HG03064 (cell line): ENCODE results near the gene VSNL1.
A peak's percentile ranks its signal among the peaks of the same experiment; 100 is the strongest.

Source experiments
- ATAC-seq: cut with Tn5 transposase; IDR thresholded peaks from one replicate; pipeline ENCODE4 v1.9.1; 2021; ENCODE audit warnings: low read depth; ENCODE audit not compliant: unreplicated experiment

The VSNL1 gene

DNA sequence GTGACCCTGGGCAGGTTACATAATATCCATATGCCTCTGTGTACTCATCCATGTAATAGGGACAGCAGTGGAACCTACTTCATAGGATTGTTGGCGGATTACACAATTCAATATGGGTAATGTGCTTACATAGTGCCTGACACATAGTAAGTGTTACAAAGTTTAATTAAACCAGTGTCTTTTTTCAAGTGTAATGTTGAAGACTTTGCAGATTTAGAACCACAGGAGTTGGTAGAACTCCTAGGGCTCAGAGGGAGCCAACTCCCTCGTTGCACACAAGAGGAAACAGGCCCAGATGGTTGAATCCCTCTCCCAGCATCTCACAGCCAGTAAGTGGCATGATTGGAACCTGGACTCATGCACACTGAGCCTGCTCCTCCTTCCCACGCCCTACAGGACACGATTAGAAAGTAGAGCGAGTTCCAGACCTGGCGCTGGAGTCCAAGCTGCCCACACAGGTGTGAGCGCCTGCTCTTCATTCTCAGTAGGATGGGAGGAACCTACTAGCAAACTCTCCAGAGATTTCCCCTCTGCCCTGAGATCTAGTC lies 97.8 kb downstream of the VSNL1 start:
- ATAC-seq, result no peak

GRCh38 chr2:17640406-17640805 lies 99.9 kb downstream of the VSNL1 start:
- ATAC-seq, result no peak

GRCh38 chr2:17643031-17643615 lies 102.6 kb downstream of the VSNL1 start:
- no peak for ATAC-seq

- ATAC-seq, result no peak
These were observed 104.7 kb downstream of the VSNL1 start for GRCh38 chr2:17644997-17645720.

GRCh38 chr2:17646081-17646554 lies 105.6 kb downstream of the VSNL1 start:
- peak; percentile 86 for ATAC-seq

- no peak for ATAC-seq
These were observed 106.6 kb downstream of the VSNL1 start for GRCh38 chr2:17646838-17647701.

DNA sequence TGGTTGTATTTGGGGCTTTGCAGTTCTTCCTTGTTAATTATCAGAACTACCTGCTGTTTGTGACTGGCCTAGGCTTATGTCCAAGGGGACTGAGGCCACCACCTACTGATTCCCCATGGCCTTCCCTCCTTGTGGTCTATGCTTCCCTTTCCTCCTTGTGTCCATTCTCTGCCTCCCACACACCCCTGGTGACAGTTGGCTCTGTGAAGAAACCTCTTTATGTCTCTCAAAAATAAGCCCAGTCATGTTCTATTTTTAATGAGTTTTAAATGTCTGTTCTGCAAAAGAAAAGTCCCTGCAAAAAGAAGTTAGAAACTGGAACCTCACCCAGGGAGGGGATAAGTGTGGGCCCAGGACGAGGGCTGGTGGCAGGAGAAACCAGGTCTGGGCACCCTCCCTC lies 108.1 kb downstream of the VSNL1 start:
- ATAC-seq, result no peak

DNA sequence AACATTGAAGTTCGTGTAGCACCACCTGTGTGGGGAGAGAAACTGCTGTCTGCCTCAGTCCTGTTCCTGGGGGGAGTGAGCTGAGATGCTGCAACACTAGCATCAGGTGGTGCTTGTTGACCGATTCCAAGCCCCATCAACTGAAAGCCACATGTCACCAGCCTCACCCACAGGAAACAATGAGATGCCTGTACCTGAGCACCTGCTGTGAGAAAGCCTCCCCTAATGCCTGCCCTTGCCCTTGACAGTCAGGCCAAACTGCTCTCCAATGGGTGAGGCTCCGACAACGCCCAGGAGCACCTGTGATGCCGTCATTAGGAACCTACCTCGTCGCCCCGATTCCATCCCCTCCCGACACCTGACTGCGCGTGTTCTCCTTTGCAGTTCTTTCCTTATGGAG lies 108.5 kb downstream of the VSNL1 start:
- ATAC-seq, result no peak

DNA sequence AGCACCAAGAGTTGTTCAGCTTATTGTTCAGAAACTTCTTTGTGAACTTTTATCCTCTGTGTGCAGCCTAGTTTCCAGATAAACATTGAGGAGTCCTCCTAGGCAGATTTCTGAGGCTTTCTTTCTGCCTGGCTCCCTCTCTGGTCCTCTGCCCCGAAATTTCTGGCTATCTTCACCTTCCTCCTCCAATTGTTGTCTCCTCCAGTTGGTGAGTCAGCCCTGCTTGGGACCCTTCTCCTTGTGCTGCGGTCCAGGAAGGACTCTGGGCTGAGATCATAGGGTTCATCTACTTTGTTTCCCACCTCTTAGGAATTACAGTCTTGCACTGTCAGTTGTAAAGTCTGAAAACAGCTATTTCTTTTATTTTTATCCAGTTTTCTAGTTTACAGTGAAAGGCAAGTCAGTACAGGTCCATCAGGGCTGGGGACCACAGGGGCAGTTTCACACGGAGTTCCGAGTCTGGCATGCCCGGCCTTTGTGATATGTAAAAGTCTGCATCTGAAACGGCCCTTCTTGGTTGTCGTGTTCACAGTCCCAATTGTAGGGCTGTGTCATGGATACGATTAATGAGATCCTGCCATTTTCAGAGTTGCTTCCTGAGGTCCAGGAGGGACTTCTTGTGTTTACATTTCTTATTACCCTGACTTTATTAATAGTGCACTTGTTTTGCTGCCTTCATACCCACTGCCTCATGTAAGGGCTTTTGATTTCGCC lies 112.3 kb downstream of the VSNL1 start:
- ATAC-seq, result no peak

DNA sequence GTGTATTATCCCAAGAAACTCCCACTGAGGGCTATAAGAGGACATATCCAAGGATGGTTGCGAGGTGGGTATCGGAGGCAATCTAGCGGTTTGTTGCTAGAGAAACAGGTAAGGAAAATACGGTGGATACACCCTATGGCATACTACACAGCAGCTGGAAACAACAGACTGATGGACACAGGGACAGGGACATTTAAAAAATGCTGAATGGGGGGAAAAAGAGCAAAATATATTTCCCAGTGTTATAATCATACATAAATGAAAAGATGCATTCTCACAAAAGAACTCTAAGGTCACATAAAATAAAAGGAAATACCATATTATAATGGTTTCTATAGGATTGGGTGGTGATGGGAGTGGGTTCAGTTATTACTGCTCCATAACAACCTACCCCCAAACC lies 117.3 kb downstream of the VSNL1 start:
- no peak for ATAC-seq

DNA sequence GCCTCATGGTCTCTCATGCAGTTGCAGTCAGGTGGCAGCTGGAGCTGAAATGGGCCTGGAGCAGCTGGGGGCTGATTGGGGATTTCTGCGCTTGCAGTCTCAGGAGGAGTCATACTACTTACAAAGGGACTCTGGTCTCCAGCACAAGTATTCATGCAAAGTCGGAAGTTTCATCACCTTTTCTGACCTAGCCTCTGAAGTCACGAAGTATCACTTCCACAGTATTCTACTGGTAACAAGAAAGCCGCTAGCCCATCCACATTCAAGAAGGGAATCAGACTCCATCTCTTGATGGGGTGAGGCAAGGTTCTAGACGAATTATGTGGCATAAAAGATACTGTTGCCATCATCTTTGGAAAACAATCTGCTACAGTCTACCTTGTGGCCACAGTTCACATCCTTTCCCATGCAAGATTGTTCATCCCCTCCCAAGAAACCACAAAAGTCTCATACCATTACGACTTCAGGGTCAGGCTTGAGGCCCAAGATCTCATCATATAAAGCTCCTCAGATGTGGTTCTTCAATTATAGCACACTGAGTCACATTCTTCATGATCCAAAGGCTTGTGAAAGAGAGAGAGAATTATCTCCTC lies 117.9 kb downstream of the VSNL1 start:
- no peak for ATAC-seq

DNA sequence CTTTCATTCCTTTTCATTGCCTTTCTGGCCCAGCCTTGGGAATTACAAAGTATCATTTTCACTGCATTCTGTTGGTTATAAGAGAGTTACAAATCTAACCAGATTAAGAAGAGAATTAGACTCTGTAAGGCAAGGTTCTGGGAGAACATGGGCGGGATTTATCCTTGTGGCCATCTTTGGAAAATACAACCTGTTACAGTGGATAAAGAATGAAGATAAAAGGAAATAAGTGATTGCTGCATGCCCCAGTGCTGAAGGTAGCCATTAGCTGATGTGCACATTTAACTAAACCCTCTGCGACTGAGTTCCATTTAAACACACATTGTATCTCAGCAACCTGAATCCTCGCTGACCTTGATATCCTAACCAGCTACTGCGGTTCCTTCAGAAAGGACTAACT lies 119.7 kb downstream of the VSNL1 start:
- ATAC-seq, result no peak

DNA sequence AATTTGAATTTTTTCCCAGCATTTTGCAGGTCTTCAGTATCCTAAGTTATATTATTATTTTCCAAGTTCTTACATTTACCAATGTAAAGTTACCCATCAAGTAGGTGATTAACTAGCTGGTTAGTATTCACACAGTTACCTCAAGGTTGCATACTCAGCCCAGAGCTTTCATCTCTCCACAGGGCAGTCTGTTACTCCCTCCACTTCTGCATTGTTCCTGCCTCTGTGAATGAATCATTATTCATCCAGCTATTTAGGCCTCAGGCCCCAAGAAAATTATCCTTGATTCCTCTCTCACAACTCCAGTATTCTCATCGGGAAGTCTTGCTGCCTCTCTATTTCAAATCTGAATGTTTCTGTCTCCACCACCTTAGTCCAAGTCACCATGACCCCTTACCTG lies 121.0 kb downstream of the VSNL1 start:
- ATAC-seq, result no peak

DNA sequence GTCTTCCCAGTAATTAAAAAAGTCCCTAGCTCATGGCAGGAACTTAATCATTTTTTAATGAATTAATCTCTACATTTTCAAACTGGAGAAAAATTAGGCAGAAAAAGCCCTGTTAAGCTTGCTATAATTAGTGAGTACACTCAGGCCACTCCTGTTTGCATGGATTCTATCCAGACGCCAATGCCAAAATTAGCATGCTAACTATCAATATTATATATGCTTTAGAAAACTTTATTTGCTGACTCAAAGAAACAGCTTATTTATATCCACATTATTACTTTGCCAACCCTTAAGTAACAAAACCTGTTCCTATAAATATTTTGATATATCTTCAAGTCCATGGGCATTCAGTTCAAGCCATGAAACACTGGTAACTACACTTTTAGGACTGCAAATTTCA lies 122.2 kb downstream of the VSNL1 start:
- ATAC-seq, result no peak

- ATAC-seq, result no peak
These were observed 124.0 kb downstream of the VSNL1 start for GRCh38 chr2:17664534-17664933.

GRCh38 chr2:17667898-17668297 lies 127.4 kb downstream of the VSNL1 start:
- no peak for ATAC-seq

GRCh38 chr2:17672583-17673317 lies 132.3 kb downstream of the VSNL1 start:
- ATAC-seq, result no peak

GRCh38 chr2:17674817-17675216 lies 134.3 kb downstream of the VSNL1 start:
- no peak for ATAC-seq

DNA sequence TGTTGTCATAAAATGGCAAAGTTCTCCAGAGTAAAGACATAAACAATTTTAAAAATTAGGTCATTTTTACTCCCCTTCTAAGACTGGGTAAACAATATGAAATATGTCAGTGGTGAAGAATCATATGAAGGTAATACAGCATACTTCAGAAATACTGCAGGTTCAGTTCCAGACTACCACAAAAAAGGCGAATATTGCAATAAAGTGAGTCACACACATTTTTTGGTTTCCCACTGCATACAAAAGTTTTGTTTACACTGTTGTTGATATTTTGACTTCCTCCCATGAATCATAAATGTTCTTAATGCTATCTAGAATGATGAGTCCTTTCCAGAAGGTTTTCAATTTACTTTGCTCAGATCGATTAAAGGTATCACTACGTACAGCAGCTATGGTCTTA lies 139.6 kb downstream of the VSNL1 start:
- no peak for ATAC-seq
